Tibial artery (tissue), 4 donors: ENCODE results near the gene AMZ1.

ENCODE experiments used
- DNase-seq, 2 donors: peaks; one replicate each; pipeline ENCODE4 v3.0.0-alpha.2; 2019
- H3K27ac ChIP-seq, 2 donors: fragments of 200-600 bp; sonication (generic) in 1 of 2; 1 replicate in 1 of 2; 2 replicates in 1 of 2; pipeline ENCODE4 v1.5.1; 2018 to 2019; ENCODE audit warnings: mild to moderate bottlenecking in 1 of 2
- H3K27me3 ChIP-seq, 2 donors: fragments of 200-600 bp; sonication (generic) in 1 of 2; one replicate each; pipeline versions ENCODE4 v1.5.1 to v1.6.0; 2016 to 2019
- H3K36me3 ChIP-seq, 3 donors: fragments of 200-600 bp; sonication (generic) in 2 of 3; one replicate each; pipeline ENCODE4 v1.5.1; 2016 to 2019; ENCODE audit warnings: mild to moderate bottlenecking in 2 of 3
- H3K4me1 ChIP-seq, 4 donors: fragments of 200-600 bp; sonication (generic) in 2 of 4; 1 replicate in 3 of 4; 2 replicates in 1 of 4; pipeline ENCODE4 v1.5.1; 2016 to 2019
- H3K4me3 ChIP-seq, 2 donors: fragments of 200-600 bp; sonication (generic) in 1 of 2; 1 replicate in 1 of 2; 2 replicates in 1 of 2; pipeline ENCODE4 v1.5.1; 2018 to 2019; ENCODE audit warnings: mild to moderate bottlenecking in 2 of 2
- H3K9me3 ChIP-seq, 3 donors: fragments of 200-600 bp; sonication (generic) in 1 of 3; one replicate each; pipeline ENCODE4 v1.5.1; 2016 to 2019
- CTCF ChIP-seq, 2 experiments: fragments of 200-600 bp in 1 of 2; fragments of 450-650 bp in 1 of 2; IDR thresholded peaks; one replicate each; pipeline ENCODE4 v1.5.1; 2017 to 2019; ENCODE audit warnings: antibody characterized with exemption in 2 of 2, mild to moderate bottlenecking in 1 of 2, moderate library complexity in 1 of 2
- intact Hi-C: fragments of 100-400 bp; cut with DNase I; formaldehyde crosslinking; loops from one replicate; pipeline ENCODE4 v1.15.0; 2023; ENCODE audit warnings: low total_unique reads

AMZ1 gene

DNA sequence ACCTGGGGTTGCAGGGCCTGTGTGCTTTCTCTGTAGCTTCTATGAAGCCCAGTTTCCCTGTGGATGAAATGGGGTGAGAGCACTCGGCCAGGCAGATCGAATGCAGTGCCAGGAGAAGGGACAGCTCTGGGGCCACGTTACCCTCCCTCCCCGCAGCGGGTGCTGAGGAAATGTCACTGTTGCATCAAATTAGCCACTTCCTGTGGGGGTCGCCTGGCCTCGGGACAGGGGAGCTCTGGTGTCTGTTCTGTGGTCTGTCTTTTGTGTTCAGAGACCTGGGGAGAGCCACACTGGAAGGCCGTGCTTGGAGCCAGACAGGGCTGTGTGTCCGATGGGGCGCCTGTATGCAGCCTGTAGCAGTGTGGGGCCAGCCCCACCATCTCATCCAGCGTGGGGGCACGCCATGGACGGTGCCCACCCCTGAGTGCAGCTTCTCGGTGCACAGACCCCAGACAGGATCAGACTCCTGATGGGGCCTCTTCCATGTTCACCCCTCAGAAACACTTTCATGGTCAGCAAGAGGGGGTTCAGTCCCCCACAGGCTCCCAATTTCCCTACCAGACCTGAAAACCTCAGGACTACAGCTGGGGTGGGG is 42.6 kb upstream of the AMZ1 start:
- TF ChIP-seq CTCF (IDR thresholded peaks at IDR 0.05): no peak
- no peak overlapping the region for H3K4me3 ChIP-seq
- H3K9me3 ChIP-seq: no peaks in the 10 kb centered on the region
- H3K27ac ChIP-seq: no peak overlapping the region
- peaks cover 0 to 40% (median 22%) of the 10 kb centered on the region in 3 donors for H3K36me3 ChIP-seq
- no peaks in the 10 kb centered on the region for H3K27me3 ChIP-seq
- no peak for DNase-seq
- H3K4me1 ChIP-seq: peaks cover 0 to 33% (median 24%) of the 10 kb centered on the region in 4 donors
- intact Hi-C loops: loop anchor here (5.0 kb wide), 1 partner anchor 48 kb away; no protein-coding TSS in a partner anchor

DNA sequence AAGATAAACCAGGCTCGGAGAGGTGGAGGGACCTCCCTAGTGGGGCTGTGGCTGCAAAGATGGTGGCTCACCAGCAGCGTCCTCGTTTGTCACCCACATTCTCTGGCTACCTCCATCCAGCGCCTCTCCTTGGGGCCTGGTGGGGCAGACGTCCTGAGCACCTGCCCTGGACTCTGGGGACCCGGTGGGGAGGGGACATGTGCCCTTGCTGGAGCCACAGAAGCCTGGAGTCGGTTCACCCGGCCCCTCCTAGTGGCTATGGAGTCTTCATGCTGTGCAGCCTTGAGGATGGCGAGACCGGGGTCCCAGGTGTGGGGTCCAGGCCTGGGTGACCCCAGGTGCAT is 41.7 kb upstream of the AMZ1 start:
- Histone ChIP-seq H3K36me3 (peaks cover 0 to 50% (median 23%) of the 10 kb centered on the region in 3 donors), H3K27ac (no peak overlapping the region), H3K9me3 (no peaks in the 10 kb centered on the region), H3K27me3 (no peaks in the 10 kb centered on the region), H3K4me3 (no peak overlapping the region), H3K4me1 (peaks cover 0 to 24% (median 14%) of the 10 kb centered on the region in 4 donors)
- DNase-seq: no peak
- intact Hi-C loops: loop anchor here (5.0 kb wide), 1 partner anchor 49 kb away; no protein-coding TSS in a partner anchor
- TF ChIP-seq CTCF (IDR thresholded peaks at IDR 0.05): no peak

GRCh38 chr7:2646680-2647571 is 41.1 kb upstream of the AMZ1 start:
- H3K27me3 ChIP-seq: no peaks in the 10 kb centered on the region
- DNase-seq: no peak
- peaks cover 0 to 18% (median 8%) of the 10 kb centered on the region in 4 donors for H3K4me1 ChIP-seq
- TF ChIP-seq CTCF (IDR thresholded peaks at IDR 0.05): no peak
- intact Hi-C loops: loop anchor here (5.0 kb wide), 1 partner anchor 50 kb away; no protein-coding TSS in a partner anchor
- no peak overlapping the region for H3K4me3 ChIP-seq
- H3K9me3 ChIP-seq: no peaks in the 10 kb centered on the region
- H3K36me3 ChIP-seq: peaks cover 0 to 56% (median 27%) of the 10 kb centered on the region in 3 donors
- no peak overlapping the region for H3K27ac ChIP-seq

- no peak for TF ChIP-seq CTCF (IDR thresholded peaks at IDR 0.05)
- DNase-seq: no peak
- Histone ChIP-seq H3K27ac (no peak overlapping the region), H3K9me3 (no peaks in the 10 kb centered on the region), H3K4me3 (no peak overlapping the region), H3K36me3 (peaks cover 0 to 63% (median 27%) of the 10 kb centered on the region in 3 donors), H3K4me1 (peaks cover 0 to 12% (median 5%) of the 10 kb centered on the region in 4 donors), H3K27me3 (no peaks in the 10 kb centered on the region)
- intact Hi-C loops: loop anchor here (5.0 kb wide), 1 partner anchor 50 kb away; no protein-coding TSS in a partner anchor
These were observed 40.3 kb upstream of the AMZ1 start for GRCh38 chr7:2647594-2648172.

DNA sequence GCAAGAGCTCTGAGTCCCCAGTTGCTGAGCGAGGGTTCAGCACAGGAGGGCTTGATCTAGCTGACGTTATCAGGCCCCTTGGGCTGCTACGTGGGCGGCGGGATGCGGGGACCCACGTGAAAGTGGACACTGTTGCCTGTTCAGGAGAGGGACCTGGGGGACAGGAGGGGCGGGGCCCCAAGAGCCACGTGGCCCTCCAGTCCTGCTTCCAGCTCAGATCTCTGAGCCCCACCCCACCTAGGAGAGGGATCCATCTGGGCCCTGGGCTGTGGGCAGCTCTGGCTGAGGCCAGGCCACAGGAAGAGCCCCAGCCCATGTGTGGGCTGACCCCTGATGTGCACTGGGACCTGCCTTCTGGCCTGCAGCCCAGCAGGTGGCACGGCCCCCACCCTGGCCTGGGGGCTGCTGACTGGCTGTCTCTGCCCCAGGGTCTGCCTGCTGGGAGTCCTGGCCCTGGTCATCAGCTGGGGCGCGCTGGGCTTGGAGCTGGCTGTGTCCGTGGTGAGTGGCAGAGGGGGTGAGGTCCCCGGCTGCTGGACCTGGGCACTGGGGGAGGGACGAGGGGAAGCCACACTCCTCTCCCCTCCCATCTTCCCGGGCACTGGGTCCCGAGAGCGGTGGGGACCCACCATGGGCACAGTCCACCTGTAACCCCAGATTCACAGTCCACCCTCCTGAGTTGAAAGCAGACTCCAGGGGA is 38.7 kb upstream of the AMZ1 start:
- H3K4me3 ChIP-seq: no peak overlapping the region
- peaks cover 0 to 75% (median 27%) of the 10 kb centered on the region in 3 donors for H3K36me3 ChIP-seq
- intact Hi-C loops: loop anchor here (5.0 kb wide), 1 partner anchor 52 kb away; no protein-coding TSS in a partner anchor
- no peaks in the 10 kb centered on the region for H3K27me3 ChIP-seq
- no peak for TF ChIP-seq CTCF (IDR thresholded peaks at IDR 0.05)
- peaks cover 0 to 7% (median 4%) of the 10 kb centered on the region in 4 donors for H3K4me1 ChIP-seq
- no peak for DNase-seq
- H3K9me3 ChIP-seq: no peaks in the 10 kb centered on the region
- H3K27ac ChIP-seq: no peak overlapping the region
